ENCODE measurements around the gene DCTN3. TPM values are rescaled to one million over a fixed set of nuclear protein-coding genes. Genes with fewer than 3 reads are reported as not detected.

DCTN3 gene
- total RNA-seq, 2 donors from 2014 or later, result 36.1 to 39.9 TPM

GRCh38 chr9:34663303-34663605, 43.0 kb upstream of the DCTN3 start:
- Histone ChIP-seq H3K27me3 (no peaks in the 10 kb centered on the region), H3K4me1 (peaks cover 15% of the 10 kb centered on the region), H3K36me3 (replicated peaks in 1 of 2; ENCODE audit: insufficient read depth in 1 of 2, low read depth in 2 of 2) (no peaks in the 10 kb centered on the region), H3K4me3 (no peak overlapping the region), H3K9me3 (no peaks in the 10 kb centered on the region), H3K27ac (no peak overlapping the region)
- TF ChIP-seq CTCF (IDR thresholded peaks at IDR 0.05) (no peak), POLR2A (IDR thresholded peaks at IDR 0.05) (no peak)
- intact Hi-C loops (cut with DNase I), result no loop called here
- no peak for ATAC-seq
- DNase-seq, result no peak

- no peaks in the 10 kb centered on the region for H3K36me3 ChIP-seq (replicated peaks in 1 of 2; ENCODE audit: insufficient read depth in 1 of 2, low read depth in 2 of 2)
- 90 to 91% methylated on average over 4 of the region's 4 CpGs for WGBS, 2 donors
- no peak for DNase-seq
- no peaks in the 10 kb centered on the region for H3K9me3 ChIP-seq
- H3K27ac ChIP-seq, result no peak within 1 kb of the TSS
- peaks cover 15% of the 10 kb centered on the region for H3K4me1 ChIP-seq
- no peak for TF ChIP-seq POLR2A (IDR thresholded peaks at IDR 0.05)
- TF ChIP-seq CTCF (IDR thresholded peaks at IDR 0.05), result no peak
- intact Hi-C loops (cut with DNase I), result no loop called here
- H3K4me3 ChIP-seq, result no peak within 1 kb of the TSS
- no peaks in the 10 kb centered on the region for H3K27me3 ChIP-seq
- no peak for ATAC-seq
These were observed 42.4 kb upstream of the DCTN3 start, which contains the start of gene CCL27 for GRCh38 chr9:34662526-34663302. Gene CCL27 (minus strand): TSS chr9:34662657. CDS start chr9:34662633, 24 bp downstream.

GRCh38 chr9:34659592-34660253, 39.4 kb upstream of the DCTN3 start:
- H3K4me1 ChIP-seq, result peaks cover 12% of the 10 kb centered on the region
- TF ChIP-seq CTCF (IDR thresholded peaks at IDR 0.05), result no peak
- TF ChIP-seq POLR2A (IDR thresholded peaks at IDR 0.05), result no peak
- WGBS, 2 donors, result 60 to 85% methylated on average over 2 to 8 of the region's 8 CpGs
- intact Hi-C loops (cut with DNase I), result no loop called here
- DNase-seq (peak in 3 of 4 donors; percentile 36 to 84 (median 41)), ATAC-seq (no peak)
- no peak overlapping the region for H3K4me3 ChIP-seq
- H3K27me3 ChIP-seq, result no peaks in the 10 kb centered on the region
- H3K9me3 ChIP-seq, result no peaks in the 10 kb centered on the region
- H3K27ac ChIP-seq, result no peak overlapping the region
- H3K36me3 ChIP-seq (replicated peaks in 1 of 2; ENCODE audit: insufficient read depth in 1 of 2, low read depth in 2 of 2), result no peaks in the 10 kb centered on the region

GRCh38 chr9:34658461-34658860, 38.2 kb upstream of the DCTN3 start:
- H3K27ac ChIP-seq, result no peak overlapping the region
- intact Hi-C loops (cut with DNase I), result no loop called here
- ATAC-seq, result no peak
- TF ChIP-seq POLR2A (IDR thresholded peaks at IDR 0.05) (no peak), CTCF (IDR thresholded peaks at IDR 0.05) (no peak)
- H3K9me3 ChIP-seq, result no peaks in the 10 kb centered on the region
- DNase-seq, result no peak
- peaks cover 21% of the 10 kb centered on the region for H3K4me1 ChIP-seq
- WGBS, 2 donors, result 82 to 88% methylated on average over 10 to 14 of the region's 14 CpGs
- no peaks in the 10 kb centered on the region for H3K36me3 ChIP-seq (replicated peaks in 1 of 2; ENCODE audit: insufficient read depth in 1 of 2, low read depth in 2 of 2)
- H3K27me3 ChIP-seq, result no peaks in the 10 kb centered on the region
- H3K4me3 ChIP-seq, result no peak overlapping the region

All from body of pancreas (tissue), 4 donors.